Measurements from ENCODE around the gene WDR1. TPM values are rescaled to one million over a fixed set of nuclear protein-coding genes. Genes with fewer than 3 reads are reported as not detected.

The WDR1 gene
- polyA plus RNA-seq, 2 of the 4 experiments (the other 2 are of a cell fraction) = 251 to 326 TPM

DNA sequence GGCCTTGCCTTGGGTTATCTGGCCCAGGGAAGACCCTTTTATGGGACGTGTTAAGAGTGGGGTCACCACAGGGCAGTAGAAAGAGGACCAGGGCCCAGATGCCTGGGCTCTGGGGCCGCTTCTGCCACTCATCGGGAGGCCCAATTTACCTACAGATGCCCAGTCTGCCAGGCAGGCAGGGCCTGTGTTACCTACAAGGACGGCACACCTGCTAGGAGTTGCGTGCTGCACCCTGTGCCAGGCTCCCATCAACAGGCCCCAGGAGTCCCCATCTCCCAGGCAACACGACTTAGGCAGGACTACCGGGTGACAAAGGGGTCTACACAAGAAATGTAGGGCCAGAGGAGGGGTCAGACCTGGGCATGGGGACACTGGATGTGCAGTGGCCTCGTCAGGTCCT, 34.6 kb downstream of the WDR1 start:
- CTCF ChIA-PET = no interaction called here
- no peaks in the 10 kb centered on the region for H3K9me3 ChIP-seq
- FAIRE-seq (no peak), DNase-seq (ENCODE audit: low read depth in 1 of 2, low spot score in 1 of 2) (no peak), ATAC-seq (no peak)
- no peak overlapping the region for H3K4me2 ChIP-seq
- 80% methylated on average over 1 of the region's 8 CpGs for WGBS (ENCODE audit: missing lambda C conversion rate)
- no peak overlapping the region for H3K27ac ChIP-seq
- POLR2A ChIA-PET = no interaction called here
- no peak overlapping the region for H3K4me3 ChIP-seq
- H3K4me1 ChIP-seq = no peaks in the 10 kb centered on the region
- no peak for TF ChIP-seq TFCP2L1 (CRISPR knock-in tag; IDR thresholded peaks at IDR 0.05)
- TF ChIP-seq KDM5A (IDR thresholded peaks at IDR 0.05) = no peak
- TF ChIP-seq FOSL2 (IDR thresholded peaks at IDR 0.05) = no peak
- TF ChIP-seq FOSL2 (CRISPR knock-in tag; IDR thresholded peaks at IDR 0.05) = no peak
- no peak for TF ChIP-seq TP53 (CRISPR knock-in tag; IDR thresholded peaks at IDR 0.05)
- TF ChIP-seq NPAS2 (CRISPR knock-in tag; IDR thresholded peaks at IDR 0.05; ENCODE audit: borderline replicate concordance) = no peak
- no peak for TF ChIP-seq ZFP36 (IDR thresholded peaks at IDR 0.05; ENCODE audit: borderline replicate concordance, partially characterized antibody)
- TF ChIP-seq POLR2AphosphoS2 (conservative IDR thresholded peaks at IDR 0.05; ENCODE audit: low read length) = no peak
- no peak for TF ChIP-seq MYC (IDR thresholded peaks at IDR 0.05; ENCODE audit: borderline replicate concordance, low read length)
- no peak for TF ChIP-seq GATA3 (IDR thresholded peaks at IDR 0.05; ENCODE audit: borderline replicate concordance)
- no peak for TF ChIP-seq SMC3 (IDR thresholded peaks at IDR 0.05)
- TF ChIP-seq ZNF302 (CRISPR knock-in tag; IDR thresholded peaks at IDR 0.05) = no peak
- no peak for TF ChIP-seq POLR2A (IDR thresholded peaks at IDR 0.05; ENCODE audit: low read length)
- no peak for TF ChIP-seq HDAC2 (IDR thresholded peaks at IDR 0.05)
- no peak for TF ChIP-seq CBX2 (IDR thresholded peaks at IDR 0.05; ENCODE audit: borderline replicate concordance, low read depth)
- TF ChIP-seq HEYL (CRISPR knock-in tag; IDR thresholded peaks at IDR 0.05) = no peak

DNA sequence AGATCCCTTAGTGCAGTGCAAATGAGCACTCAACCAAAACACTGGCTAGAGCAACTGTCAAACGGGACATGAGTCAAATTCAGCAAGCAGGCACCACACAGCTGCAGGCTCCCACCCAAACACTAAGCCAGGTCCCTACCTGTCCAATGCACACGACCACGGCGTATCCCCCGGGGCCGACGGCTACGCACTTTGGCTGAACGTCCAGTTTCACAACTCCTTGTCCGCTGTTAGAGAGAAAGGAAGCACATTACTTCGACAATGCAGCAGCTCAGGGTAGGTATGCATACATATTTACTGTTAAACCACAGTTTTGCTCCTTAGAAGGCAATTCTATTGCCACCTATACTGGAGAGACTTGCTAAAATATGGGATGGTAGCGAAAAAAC, 35.4 kb downstream of the WDR1 start:
- Histone ChIP-seq H3K9me3 (no peaks in the 10 kb centered on the region), H3K4me1 (no peaks in the 10 kb centered on the region), H3K4me3 (no peak overlapping the region), H3K27ac (no peak overlapping the region), H3K4me2 (no peak overlapping the region)
- no peak for ATAC-seq
- 90% methylated on average over 12 of the region's 12 CpGs for WGBS (ENCODE audit: missing lambda C conversion rate)
- POLR2A ChIA-PET = no interaction called here
- no peak for DNase-seq (ENCODE audit: low read depth in 1 of 2, low spot score in 1 of 2)
- FAIRE-seq = no peak
- CTCF ChIA-PET = no interaction called here
- TF ChIP-seq JUN (IDR thresholded peaks at IDR 0.05) (no peak), BHLHE40 (IDR thresholded peaks at IDR 0.05; ENCODE audit: low read depth, low read length) (no peak), CBX2 (IDR thresholded peaks at IDR 0.05; ENCODE audit: borderline replicate concordance, low read depth) (no peak), EHF (CRISPR knock-in tag; IDR thresholded peaks at IDR 0.05) (no peak), POLR2A (IDR thresholded peaks at IDR 0.05; ENCODE audit: low read length) (no peak), KDM5A (IDR thresholded peaks at IDR 0.05) (no peak), NFE2L2 (conservative IDR thresholded peaks at IDR 0.05; ENCODE audit: low read length) (no peak), POLR2AphosphoS2 (conservative IDR thresholded peaks at IDR 0.05; ENCODE audit: low read length) (no peak), ZC3H11A (IDR thresholded peaks at IDR 0.05) (no peak), RARB (CRISPR knock-in tag; IDR thresholded peaks at IDR 0.05) (no peak), MAZ (IDR thresholded peaks at IDR 0.05; ENCODE audit: borderline replicate concordance, low read depth, low read length) (no peak), SMC3 (IDR thresholded peaks at IDR 0.05) (no peak), RAD21 (conservative IDR thresholded peaks at IDR 0.05 in 1 of 2, IDR thresholded peaks at IDR 0.05 in 1 of 2) (no peak), GATA3 (IDR thresholded peaks at IDR 0.05; ENCODE audit: borderline replicate concordance) (no peak)
- TF ChIP-seq, protein P1, sequence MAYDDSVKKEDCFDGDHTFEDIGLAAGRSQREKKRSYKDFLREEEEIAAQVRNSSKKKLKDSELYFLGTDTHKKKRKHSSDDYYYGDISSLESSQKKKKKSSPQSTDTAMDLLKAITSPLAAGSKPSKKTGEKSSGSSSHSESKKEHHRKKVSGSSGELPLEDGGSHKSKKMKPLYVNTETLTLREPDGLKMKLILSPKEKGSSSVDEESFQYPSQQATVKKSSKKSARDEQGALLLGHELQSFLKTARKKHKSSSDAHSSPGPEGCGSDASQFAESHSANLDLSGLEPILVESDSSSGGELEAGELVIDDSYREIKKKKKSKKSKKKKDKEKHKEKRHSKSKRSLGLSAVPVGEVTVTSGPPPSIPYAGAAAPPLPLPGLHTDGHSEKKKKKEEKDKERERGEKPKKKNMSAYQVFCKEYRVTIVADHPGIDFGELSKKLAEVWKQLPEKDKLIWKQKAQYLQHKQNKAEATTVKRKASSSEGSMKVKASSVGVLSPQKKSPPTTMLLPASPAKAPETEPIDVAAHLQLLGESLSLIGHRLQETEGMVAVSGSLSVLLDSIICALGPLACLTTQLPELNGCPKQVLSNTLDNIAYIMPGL (CRISPR knock-in tag; IDR thresholded peaks at IDR 0.05; ENCODE audit: borderline replicate concordance) = no peak
- TF ChIP-seq, protein P2, sequence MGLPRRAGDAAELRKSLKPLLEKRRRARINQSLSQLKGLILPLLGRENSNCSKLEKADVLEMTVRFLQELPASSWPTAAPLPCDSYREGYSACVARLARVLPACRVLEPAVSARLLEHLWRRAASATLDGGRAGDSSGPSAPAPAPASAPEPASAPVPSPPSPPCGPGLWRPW (IDR thresholded peaks at IDR 0.05) = no peak
- TF ChIP-seq, protein P3, sequence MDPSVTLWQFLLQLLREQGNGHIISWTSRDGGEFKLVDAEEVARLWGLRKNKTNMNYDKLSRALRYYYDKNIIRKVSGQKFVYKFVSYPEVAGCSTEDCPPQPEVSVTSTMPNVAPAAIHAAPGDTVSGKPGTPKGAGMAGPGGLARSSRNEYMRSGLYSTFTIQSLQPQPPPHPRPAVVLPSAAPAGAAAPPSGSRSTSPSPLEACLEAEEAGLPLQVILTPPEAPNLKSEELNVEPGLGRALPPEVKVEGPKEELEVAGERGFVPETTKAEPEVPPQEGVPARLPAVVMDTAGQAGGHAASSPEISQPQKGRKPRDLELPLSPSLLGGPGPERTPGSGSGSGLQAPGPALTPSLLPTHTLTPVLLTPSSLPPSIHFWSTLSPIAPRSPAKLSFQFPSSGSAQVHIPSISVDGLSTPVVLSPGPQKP (IDR thresholded peaks at IDR 0.05; ENCODE audit: low read depth, low read length) = no peak
